WTC11 (cell line): Measurements from ENCODE around the gene NRBP1. TPM values are rescaled to one million over a fixed set of nuclear protein-coding genes. Genes with fewer than 3 reads are reported as not detected.
A peak's percentile ranks its signal among the peaks of the same experiment; 100 is the strongest.

Source experiments
- ATAC-seq: fragments of 200-7000 bp; cut with Tn5 transposase; 2 replicates; pipeline ENCODE4 v1.10.0; 2021; ENCODE audit warnings: mild to moderate bottlenecking, moderate library complexity
- CTCF ChIA-PET: fragments of 300-600 bp; sonication (Branson Sonifier 250); formaldehyde crosslinking; loops from one replicate; lab custom pipeline; 2021; ENCODE audit warnings: antibody characterized with exemption; lab: Charles Lee
- POLR2A ChIA-PET: fragments of 350-600 bp; sonication (Branson Sonifier 250); formaldehyde crosslinking; loops from one replicate; lab custom pipeline; 2021; ENCODE audit warnings: antibody characterized with exemption; lab: Charles Lee
- DNase-seq: peaks from one replicate; pipeline ENCODE4 v3.0.0; 2021; ENCODE audit warnings: low spot score
- H3K27ac Mint-ChIP-seq: 2 replicates; pipeline ENCODE4 v1.8.0; 2021; ENCODE audit warnings: mixed read lengths
- H3K27me3 Mint-ChIP-seq: 2 replicates; pipeline ENCODE4 v1.8.0; 2021; ENCODE audit warnings: low read depth, mild to moderate bottlenecking, moderate library complexity, mixed read lengths
- H3K36me3 Mint-ChIP-seq: 2 replicates; pipeline ENCODE4 v1.8.0; 2021; ENCODE audit warnings: mixed read lengths
- H3K4me1 Mint-ChIP-seq: 2 replicates; pipeline ENCODE4 v1.8.0; 2022; ENCODE audit warnings: mixed read lengths
- H3K4me3 Mint-ChIP-seq: 2 replicates; pipeline ENCODE4 v1.8.0; 2021; ENCODE audit warnings: mild to moderate bottlenecking, moderate library complexity, mixed read lengths
- H3K9me3 Mint-ChIP-seq: 2 replicates; pipeline ENCODE4 v1.8.0; 2021; ENCODE audit warnings: mixed read lengths
- CBFB ChIP-seq: sonication (generic); formaldehyde crosslinking; IDR thresholded peaks from 2 replicates; pipeline ENCODE4 v1.8.1; 2022; ENCODE audit warnings: mild to moderate bottlenecking, low read depth, missing genetic modification reagents
- FOXJ3 ChIP-seq: sonication (generic); formaldehyde crosslinking; IDR thresholded peaks from 2 replicates; pipeline ENCODE4 v1.9.0; 2021; ENCODE audit warnings: missing genetic modification reagents, mild to moderate bottlenecking, borderline replicate concordance
- HMGXB4 ChIP-seq: sonication (generic); formaldehyde crosslinking; IDR thresholded peaks from 2 replicates; pipeline ENCODE4 v1.8.1; 2023; ENCODE audit warnings: mild to moderate bottlenecking, moderate library complexity, missing genetic modification reagents
- JUN ChIP-seq: sonication (generic); formaldehyde crosslinking; IDR thresholded peaks from 2 replicates; pipeline ENCODE4 v1.8.0; 2023; ENCODE audit warnings: mild to moderate bottlenecking, missing genetic modification reagents
- MAX ChIP-seq: sonication (generic); formaldehyde crosslinking; IDR thresholded peaks from 2 replicates; pipeline ENCODE4 v1.8.0; 2022; ENCODE audit warnings: mild to moderate bottlenecking, missing genetic modification reagents
- NFATC4 ChIP-seq: fragments of 250-450 bp; sonication (Bioruptor Pico); IDR thresholded peaks from 2 replicates; pipeline ENCODE4 v1.9.0; 2021; ENCODE audit warnings: mild to moderate bottlenecking
- NR3C1 ChIP-seq: sonication (generic); formaldehyde crosslinking; conservative IDR thresholded peaks from 2 replicates; pipeline ENCODE4 v1.8.1; 2023; ENCODE audit warnings: low read depth, mild to moderate bottlenecking, missing genetic modification reagents
- OVOL2 ChIP-seq: fragments of 250-450 bp; sonication (Bioruptor Pico); IDR thresholded peaks from 2 replicates; pipeline ENCODE4 v1.9.0; 2021; ENCODE audit warnings: mild to moderate bottlenecking, borderline replicate concordance
- TP53 ChIP-seq: sonication (generic); formaldehyde crosslinking; IDR thresholded peaks from 2 replicates; pipeline ENCODE4 v1.8.1; 2023; ENCODE audit warnings: mild to moderate bottlenecking, missing genetic modification reagents
- USF1 ChIP-seq: sonication (generic); formaldehyde crosslinking; IDR thresholded peaks from 2 replicates; pipeline ENCODE4 v1.8.0; 2022; ENCODE audit warnings: mild to moderate bottlenecking, missing genetic modification reagents
- USF2 ChIP-seq: sonication (generic); formaldehyde crosslinking; IDR thresholded peaks from 2 replicates; pipeline ENCODE4 v1.8.1; 2023; ENCODE audit warnings: mild to moderate bottlenecking, missing genetic modification reagents, moderate library complexity
- ZBTB21 ChIP-seq: sonication (generic); formaldehyde crosslinking; IDR thresholded peaks from 2 replicates; pipeline ENCODE4 v1.8.1; 2023; ENCODE audit warnings: mild to moderate bottlenecking, missing genetic modification reagents, borderline replicate concordance
- ZNF219 ChIP-seq: sonication (generic); formaldehyde crosslinking; IDR thresholded peaks from 2 replicates; pipeline ENCODE4 v1.8.0; 2023; ENCODE audit warnings: missing genetic modification reagents, mild to moderate bottlenecking, borderline replicate concordance
- ZNF425 ChIP-seq: fragments of 250-450 bp; sonication (Bioruptor Pico); conservative IDR thresholded peaks from 2 replicates; pipeline ENCODE4 v1.9.0; 2021; ENCODE audit warnings: mild to moderate bottlenecking
- ZNF512 ChIP-seq: sonication (generic); formaldehyde crosslinking; IDR thresholded peaks from 2 replicates; pipeline ENCODE4 v1.8.1; 2022; ENCODE audit warnings: missing genetic modification reagents, borderline replicate concordance
- total RNA-seq: library from RNA; stranded (reverse); gene quantifications from 3 replicates; pipeline ENCODE4 v1.2.3, GENCODE V29; 2021
- TF ChIP-seq, protein P1 (sequence below): sonication (generic); formaldehyde crosslinking; IDR thresholded peaks from 2 replicates; pipeline ENCODE4 v1.8.0; 2023; ENCODE audit warnings: mild to moderate bottlenecking, missing genetic modification reagents
- TF ChIP-seq, protein P2 (sequence below): sonication (generic); formaldehyde crosslinking; IDR thresholded peaks from 2 replicates; pipeline ENCODE4 v1.8.0; 2022; ENCODE audit warnings: missing genetic modification reagents

The NRBP1 gene
- total RNA-seq, 1 experiment from 2014 or later, result 110 TPM

- TF ChIP-seq ZBTB21 (CRISPR knock-in tag) (peak; percentile 75), NR3C1 (CRISPR knock-in tag) (no peak), USF2 (peak; percentile 81), ZNF425 (no peak), JUN (CRISPR knock-in tag) (no peak; the same call in 1 of the 2 replicates), HMGXB4 (peak; percentile 55; the same call in 1 of the 2 replicates), USF1 (CRISPR knock-in tag) (peak; percentile 81), ZNF219 (no peak), NFATC4 (peak; percentile 76; the same call in 1 of the 2 replicates), OVOL2 (CRISPR knock-in tag) (no peak), FOXJ3 (CRISPR knock-in tag) (no peak), TP53 (CRISPR knock-in tag) (peak; percentile 71), MAX (CRISPR knock-in tag) (peak; percentile 94; the same call in 1 of the 2 replicates)
- TF ChIP-seq, protein P1, sequence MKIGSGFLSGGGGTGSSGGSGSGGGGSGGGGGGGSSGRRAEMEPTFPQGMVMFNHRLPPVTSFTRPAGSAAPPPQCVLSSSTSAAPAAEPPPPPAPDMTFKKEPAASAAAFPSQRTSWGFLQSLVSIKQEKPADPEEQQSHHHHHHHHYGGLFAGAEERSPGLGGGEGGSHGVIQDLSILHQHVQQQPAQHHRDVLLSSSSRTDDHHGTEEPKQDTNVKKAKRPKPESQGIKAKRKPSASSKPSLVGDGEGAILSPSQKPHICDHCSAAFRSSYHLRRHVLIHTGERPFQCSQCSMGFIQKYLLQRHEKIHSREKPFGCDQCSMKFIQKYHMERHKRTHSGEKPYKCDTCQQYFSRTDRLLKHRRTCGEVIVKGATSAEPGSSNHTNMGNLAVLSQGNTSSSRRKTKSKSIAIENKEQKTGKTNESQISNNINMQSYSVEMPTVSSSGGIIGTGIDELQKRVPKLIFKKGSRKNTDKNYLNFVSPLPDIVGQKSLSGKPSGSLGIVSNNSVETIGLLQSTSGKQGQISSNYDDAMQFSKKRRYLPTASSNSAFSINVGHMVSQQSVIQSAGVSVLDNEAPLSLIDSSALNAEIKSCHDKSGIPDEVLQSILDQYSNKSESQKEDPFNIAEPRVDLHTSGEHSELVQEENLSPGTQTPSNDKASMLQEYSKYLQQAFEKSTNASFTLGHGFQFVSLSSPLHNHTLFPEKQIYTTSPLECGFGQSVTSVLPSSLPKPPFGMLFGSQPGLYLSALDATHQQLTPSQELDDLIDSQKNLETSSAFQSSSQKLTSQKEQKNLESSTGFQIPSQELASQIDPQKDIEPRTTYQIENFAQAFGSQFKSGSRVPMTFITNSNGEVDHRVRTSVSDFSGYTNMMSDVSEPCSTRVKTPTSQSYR, result 0 out of 2 replicates have a peak, but pooled peaks have one; percentile 43
These were observed 13.8 kb downstream of the NRBP1 start, which contains the start of gene KRTCAP3 (continued) for GRCh38 chr2:27441958-27442919.

- Mint-ChIP-seq H3K27me3 (no peaks in the 10 kb centered on the region), H3K27ac (no peak overlapping the region), H3K4me1 (peaks cover 14% of the 10 kb centered on the region), H3K36me3 (peaks cover 33% of the 10 kb centered on the region), H3K4me3 (peak overlapping the region; percentile 74), H3K9me3 (no peaks in the 10 kb centered on the region)
- peak; percentile 6; the same call in 1 of the 2 replicates for ATAC-seq
- DNase-seq, result no peak
- CTCF ChIA-PET, result interaction anchor here (0.6 to 1.0 kb wide), 2 partner anchors 12 to 92 kb away, joined by 3 to 4 read pairs; no protein-coding TSS in a partner anchor
- POLR2A ChIA-PET, result no interaction called here
- no peak for TF ChIP-seq CBFB (CRISPR knock-in tag)
- 0 out of 2 replicates have a peak, but pooled peaks have one; percentile 4 for TF ChIP-seq ZNF512 (CRISPR knock-in tag)
- TF ChIP-seq, protein P2, sequence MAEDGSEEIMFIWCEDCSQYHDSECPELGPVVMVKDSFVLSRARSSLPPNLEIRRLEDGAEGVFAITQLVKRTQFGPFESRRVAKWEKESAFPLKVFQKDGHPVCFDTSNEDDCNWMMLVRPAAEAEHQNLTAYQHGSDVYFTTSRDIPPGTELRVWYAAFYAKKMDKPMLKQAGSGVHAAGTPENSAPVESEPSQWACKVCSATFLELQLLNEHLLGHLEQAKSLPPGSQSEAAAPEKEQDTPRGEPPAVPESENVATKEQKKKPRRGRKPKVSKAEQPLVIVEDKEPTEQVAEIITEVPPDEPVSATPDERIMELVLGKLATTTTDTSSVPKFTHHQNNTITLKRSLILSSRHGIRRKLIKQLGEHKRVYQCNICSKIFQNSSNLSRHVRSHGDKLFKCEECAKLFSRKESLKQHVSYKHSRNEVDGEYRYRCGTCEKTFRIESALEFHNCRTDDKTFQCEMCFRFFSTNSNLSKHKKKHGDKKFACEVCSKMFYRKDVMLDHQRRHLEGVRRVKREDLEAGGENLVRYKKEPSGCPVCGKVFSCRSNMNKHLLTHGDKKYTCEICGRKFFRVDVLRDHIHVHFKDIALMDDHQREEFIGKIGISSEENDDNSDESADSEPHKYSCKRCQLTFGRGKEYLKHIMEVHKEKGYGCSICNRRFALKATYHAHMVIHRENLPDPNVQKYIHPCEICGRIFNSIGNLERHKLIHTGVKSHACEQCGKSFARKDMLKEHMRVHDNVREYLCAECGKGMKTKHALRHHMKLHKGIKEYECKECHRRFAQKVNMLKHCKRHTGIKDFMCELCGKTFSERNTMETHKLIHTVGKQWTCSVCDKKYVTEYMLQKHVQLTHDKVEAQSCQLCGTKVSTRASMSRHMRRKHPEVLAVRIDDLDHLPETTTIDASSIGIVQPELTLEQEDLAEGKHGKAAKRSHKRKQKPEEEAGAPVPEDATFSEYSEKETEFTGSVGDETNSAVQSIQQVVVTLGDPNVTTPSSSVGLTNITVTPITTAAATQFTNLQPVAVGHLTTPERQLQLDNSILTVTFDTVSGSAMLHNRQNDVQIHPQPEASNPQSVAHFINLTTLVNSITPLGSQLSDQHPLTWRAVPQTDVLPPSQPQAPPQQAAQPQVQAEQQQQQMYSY (CRISPR knock-in tag), result no peak
- TF ChIP-seq HMGXB4, result no peak
These were observed 14.5 kb downstream of the NRBP1 start for GRCh38 chr2:27442920-27443282.
